GM12878 (cell line): ENCODE results near the gene ADA. TPM values are rescaled to one million over a fixed set of nuclear protein-coding genes. Genes with fewer than 3 reads are reported as not detected.

Experiments used
- ATAC-seq: fragments of 200-7000 bp; cut with Tn5 transposase; 3 replicates; pipeline ENCODE4 v1.9.1; 2020; ENCODE audit warnings: mild to moderate bottlenecking, moderate library complexity
- BruUV-seq: library from RNA; stranded (reverse); fragments of 400-500 nt; replicated peaks from 2 replicates; lab custom pipeline; 2021; lab: Mats Ljungman, UMichigan
- CTCF ChIA-PET: fragments of 300-600 bp; sonication (Branson Sonifier 250); formaldehyde crosslinking; extraction: SDS; loops from one replicate; lab custom pipeline; 2021; ENCODE audit warnings: inconsistent platforms; lab: Yijun Ruan, JAX
- POLR2A ChIA-PET: fragments of 350-600 bp; formaldehyde crosslinking; extraction: SDS; loops from one replicate; lab custom pipeline; 2021; ENCODE audit warnings: inconsistent platforms; lab: Charles Lee
- RAD21 ChIA-PET: fragments of 300-600 bp; sonication (Branson Sonifier 250); formaldehyde crosslinking; loops from one replicate; lab custom pipeline; 2023; ENCODE audit warnings: antibody characterized with exemption; ENCODE audit not compliant: unreplicated experiment; lab: Charles Lee
- SMC1A ChIA-PET: fragments of 300-600 bp; sonication (Branson Sonifier 250); formaldehyde crosslinking; loops from one replicate; lab custom pipeline; 2023; ENCODE audit not compliant: unreplicated experiment, uncharacterized antibody; lab: Charles Lee
- DNase-seq: peaks from one replicate; pipeline ENCODE4 v3.0.0-alpha.2; 2011; ENCODE audit warnings: low read depth, low spot score
- FAIRE-seq: peaks from 3 replicates; lab custom pipeline; 2011; peaks lifted over from hg19 to GRCh38; lab: Jason Lieb, UNC
- H2AFZ ChIP-seq: 2 replicates; pipeline ENCODE4 v1.6.0; 2011; ENCODE audit warnings: low read depth, low read length, control low read depth; ENCODE audit not compliant: control insufficient read depth
- H3K27ac ChIP-seq: 2 replicates; pipeline ENCODE4 v1.5.1; 2011; ENCODE audit warnings: control low read depth; ENCODE audit not compliant: control insufficient read depth, insufficient read depth
- H3K27me3 ChIP-seq, 2 experiments: replicated peaks in 1 of 2; 2 replicates each; pipeline versions ENCODE4 v1.6.0 to v1.6.1; 2011; ENCODE audit warnings: low read length in 1 of 2; ENCODE audit not compliant: control insufficient read depth in 2 of 2, insufficient read depth in 2 of 2
- H3K36me3 ChIP-seq, 2 experiments: 2 replicates each; pipeline ENCODE4 v1.5.1; 2011; ENCODE audit warnings: low read length in 1 of 2; ENCODE audit not compliant: control insufficient read depth in 2 of 2, insufficient read depth in 2 of 2
- H3K4me1 ChIP-seq: 2 replicates; pipeline ENCODE4 v1.6.1; 2011; ENCODE audit warnings: mild to moderate bottlenecking, low read length, moderate library complexity, mixed read lengths; ENCODE audit not compliant: control insufficient read depth, insufficient read depth
- H3K4me2 ChIP-seq: 2 replicates; pipeline ENCODE4 v1.6.0; 2011; ENCODE audit warnings: control low read depth; ENCODE audit not compliant: control insufficient read depth, insufficient read depth
- H3K4me3 ChIP-seq: fragments of 200-600 bp; sonication (generic); 2 replicates; pipeline ENCODE4 v1.5.1; 2016
- H3K79me2 ChIP-seq: 2 replicates; pipeline ENCODE4 v1.6.0; 2011; ENCODE audit warnings: low read length; ENCODE audit not compliant: control insufficient read depth, insufficient read depth
- H3K9ac ChIP-seq: 2 replicates; pipeline ENCODE4 v1.8.0; 2011; ENCODE audit warnings: low read length, control low read depth, mixed read lengths; ENCODE audit not compliant: control insufficient read depth, insufficient read depth
- H3K9me3 ChIP-seq: replicated peaks from 3 replicates; pipeline ENCODE4 v1.5.1; 2011; ENCODE audit warnings: mild to moderate bottlenecking, low read length; ENCODE audit not compliant: control insufficient read depth, insufficient read depth
- H4K20me1 ChIP-seq: 2 replicates; pipeline ENCODE4 v1.6.0; 2011; ENCODE audit not compliant: control insufficient read depth, insufficient read depth
- CHD1 ChIP-seq: IDR thresholded peaks from 2 replicates; pipeline ENCODE4 v1.6.1; 2012; ENCODE audit warnings: low read depth, low read length, improper control_type of control experiment
- CREB1 ChIP-seq: IDR thresholded peaks from 2 replicates; pipeline ENCODE4 v1.6.1; 2012; ENCODE audit warnings: low read depth, mild to moderate bottlenecking, inconsistent platforms
- EGR1 ChIP-seq, 2 experiments: IDR thresholded peaks; 1 replicate in 1 of 2; 2 replicates in 1 of 2; pipeline ENCODE4 v1.6.1; 2011 to 2012; ENCODE audit warnings: low read depth in 2 of 2, low read length in 2 of 2, borderline replicate concordance in 1 of 2, mild to moderate bottlenecking in 1 of 2, moderate library complexity in 1 of 2
- EP300 ChIP-seq, 2 experiments: fragments of 150-350 bp in 1 of 2; IDR thresholded peaks; 2 replicates each; pipeline ENCODE4 v1.6.1; 2011 to 2012; ENCODE audit warnings: low read depth in 2 of 2, low read length in 2 of 2, borderline replicate concordance in 1 of 2, improper control_type of control experiment in 1 of 2, inconsistent platforms in 1 of 2; ENCODE audit not compliant: control insufficient read depth in 1 of 2
- GABPA ChIP-seq: IDR thresholded peaks from 2 replicates; pipeline ENCODE4 v1.6.1; 2014; ENCODE audit warnings: antibody characterized with exemption, low read depth, mild to moderate bottlenecking, inconsistent platforms
- KAT2A ChIP-seq: conservative IDR thresholded peaks from 2 replicates; pipeline ENCODE4 v1.6.1; 2011; ENCODE audit warnings: low read depth, low read length; ENCODE audit not compliant: control insufficient read depth
- MTA3 ChIP-seq: IDR thresholded peaks from 2 replicates; pipeline ENCODE4 v1.6.1; 2012; ENCODE audit warnings: low read length, inconsistent platforms, borderline replicate concordance
- POLR2AphosphoS2 ChIP-seq: IDR thresholded peaks from 2 replicates; pipeline ENCODE4 v1.6.1; 2011; ENCODE audit warnings: low read depth, mild to moderate bottlenecking, low read length, improper control_type of control experiment, moderate library complexity
- RUNX3 ChIP-seq: IDR thresholded peaks from 2 replicates; pipeline ENCODE4 v1.6.1; 2012; ENCODE audit warnings: low read length, inconsistent platforms
- SMARCA5 ChIP-seq: fragments of 450-650 bp; IDR thresholded peaks from 2 replicates; pipeline ENCODE4 v1.6.1; 2017; ENCODE audit warnings: mild to moderate bottlenecking
- SMC3 ChIP-seq: IDR thresholded peaks from 2 replicates; pipeline ENCODE4 v1.6.1; 2011; ENCODE audit warnings: low read length, improper control_type of control experiment, borderline replicate concordance
- SP1 ChIP-seq: IDR thresholded peaks from one replicate; pipeline ENCODE4 v1.6.1; 2011; ENCODE audit warnings: low read depth, low read length
- TCF3 ChIP-seq: IDR thresholded peaks from 2 replicates; pipeline ENCODE4 v1.6.1; 2012; ENCODE audit warnings: low read depth, mild to moderate bottlenecking, low read length, borderline replicate concordance; ENCODE audit not compliant: insufficient read depth
- ZSCAN29 ChIP-seq: fragments of 450-650 bp; IDR thresholded peaks from 2 replicates; pipeline ENCODE4 v1.6.1; 2017; ENCODE audit warnings: mild to moderate bottlenecking, moderate library complexity
- ZZZ3 ChIP-seq: IDR thresholded peaks from 2 replicates; pipeline ENCODE4 v1.6.1; 2011; ENCODE audit warnings: low read depth; ENCODE audit not compliant: control insufficient read depth, insufficient read length
- WGBS: methylation state at CpG from one replicate; pipeline ENCODE4 v1.1.6; 2016; ENCODE audit warnings: low lambda C conversion rate; ENCODE audit not compliant: insufficient replicate concordance, insufficient coverage; ENCODE audit errors: missing lambda C conversion rate; 5-methylcytosine and 5-hydroxymethylcytosine counted together
- in situ Hi-C: fragments of 300-500 bp; cut with MboI; formaldehyde crosslinking; loops from 9 replicates; pipeline ENCODE4 v1.14.3; 2018; ENCODE audit warnings: mixed read lengths
- intact Hi-C: fragments of 100-400 bp; cut with micrococcal nuclease; formaldehyde crosslinking; loops from one replicate; pipeline ENCODE4 v1.14.2; 2022; ENCODE audit not compliant: unreplicated experiment
- polyA plus RNA-seq, 11 experiments: library from polyadenylated mRNA; depleted of rRNA in 4 of 11; unstranded in 6 of 11; stranded (reverse) in 5 of 11; fragments of >200 nt; fragmentation: Nextera tagmentation in 4 of 11; fragmentation: Illumina TruSeq in 1 of 11; extraction: Ambion mirVana in 4 of 11; extraction: Trizol in 1 of 11; gene quantifications; 1 replicate in 1 of 11; 2 replicates in 10 of 11; pipeline versions ENCODE4 v1.2.1 to v1.2.3, GENCODE V29; 2011 to 2016; ENCODE audit warnings: inconsistent platforms in 2 of 11, missing spikeins in 2 of 11, low read depth in 1 of 11
- total RNA-seq, 4 experiments: library from RNA; depleted of rRNA in 3 of 4; stranded (reverse); fragments of >200 nt in 3 of 4; fragmentation: Illumina TruSeq in 1 of 4; extraction: Trizol in 1 of 4; gene quantifications; 2 replicates each; pipeline versions ENCODE4 v1.2.1 to v1.2.3, GENCODE V29; 2013 to 2021
- TF ChIP-seq, protein P1 (sequence below): fragments of 450-650 bp; conservative IDR thresholded peaks from 2 replicates; pipeline ENCODE4 v1.6.1; 2017; ENCODE audit warnings: mild to moderate bottlenecking, moderate library complexity
- TF ChIP-seq, protein P2 (sequence below): fragments of 150-350 bp; IDR thresholded peaks from 2 replicates; pipeline ENCODE4 v1.6.1; 2016; ENCODE audit warnings: low read depth, low read length

ADA gene
- total and polyA plus RNA-seq, 10 of the 15 experiments (the other 5 are each of a cell fraction or from before 2014, with no cell fraction given): 40.9 to 217 (median 90.8) TPM

DNA sequence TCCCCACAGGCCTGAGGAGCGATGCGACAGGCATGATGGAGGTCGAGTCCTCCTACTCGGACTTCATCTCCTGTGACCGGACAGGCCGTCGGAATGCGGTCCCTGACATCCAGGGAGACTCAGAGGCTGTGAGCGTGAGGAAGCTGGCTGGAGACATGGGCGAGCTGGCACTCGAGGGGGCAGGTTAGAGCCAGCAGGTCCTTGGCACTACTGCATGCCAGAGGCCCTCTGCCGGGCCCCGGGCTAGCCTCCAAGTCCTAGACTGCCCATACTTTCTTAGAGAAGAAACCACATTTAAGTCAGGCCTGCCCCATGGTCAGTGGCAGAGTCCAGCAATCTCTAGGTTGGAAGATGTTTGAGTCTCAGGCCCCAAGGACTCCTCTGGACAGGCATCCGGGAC is 37.0 kb downstream of the ADA start:
- Histone ChIP-seq H3K79me2 (no peaks in the 10 kb centered on the region; the same call in 1 of the 2 replicates), H3K4me1 (peaks cover 29% of the 10 kb centered on the region), H3K4me3 (no peak overlapping the region), H4K20me1 (no peaks in the 10 kb centered on the region), H2AFZ (no peak overlapping the region), H3K4me2 (no peak overlapping the region), H3K9ac (no peak overlapping the region), H3K27me3 (no peaks in the 10 kb centered on the region), H3K9me3 (no peaks in the 10 kb centered on the region), H3K27ac (no peak overlapping the region), H3K36me3 (peaks cover 14 to 30% of the 10 kb centered on the region in 2 experiments)
- ATAC-seq: no peak
- in situ Hi-C loops: no loop called here
- no peak for DNase-seq
- ChIA-PET POLR2A (interaction anchor here (1.1 kb wide), 1 partner anchor 67 kb away, joined by 3 read pairs; no protein-coding TSS in a partner anchor), RAD21 (interaction anchor here (0.7 to 1.5 kb wide), 3 partner anchors 28 to 69 kb away, joined by 3 to 7 read pairs (median 3); no protein-coding TSS in a partner anchor), SMC1A (interaction anchor here (0.9 to 1.2 kb wide), 4 partner anchors 25 to 67 kb away, joined by 3 to 5 read pairs (median 4); no protein-coding TSS in a partner anchor), CTCF (interaction anchor here (0.8 to 1.8 kb wide), 5 partner anchors 39 to 226 kb away, joined by 3 to 8 read pairs (median 5); no protein-coding TSS in a partner anchor)
- WGBS: 80% methylated on average over 14 of the region's 14 CpGs
- no TSS peak for BruUV-seq
- no peak for FAIRE-seq
- TF ChIP-seq MTA3 (no peak), EGR1 (IDR thresholded peaks at IDR 0.05; ENCODE audit: borderline replicate concordance in 1 of 2, low read depth in 2 of 2, low read length in 2 of 2) (no peak), EP300 (IDR thresholded peaks at IDR 0.05; ENCODE audit: borderline replicate concordance in 1 of 2, control insufficient read depth in 1 of 2, low read depth in 2 of 2, low read length in 2 of 2) (no peak), SMARCA5 (no peak), ZSCAN29 (no peak), CREB1 (no peak), POLR2AphosphoS2 (no peak), GABPA (no peak), ZZZ3 (no peak), RUNX3 (no peak), TCF3 (no peak), SP1 (no peak), KAT2A (no peak), CHD1 (no peak), SMC3 (no peak)
- TF ChIP-seq, protein P1, sequence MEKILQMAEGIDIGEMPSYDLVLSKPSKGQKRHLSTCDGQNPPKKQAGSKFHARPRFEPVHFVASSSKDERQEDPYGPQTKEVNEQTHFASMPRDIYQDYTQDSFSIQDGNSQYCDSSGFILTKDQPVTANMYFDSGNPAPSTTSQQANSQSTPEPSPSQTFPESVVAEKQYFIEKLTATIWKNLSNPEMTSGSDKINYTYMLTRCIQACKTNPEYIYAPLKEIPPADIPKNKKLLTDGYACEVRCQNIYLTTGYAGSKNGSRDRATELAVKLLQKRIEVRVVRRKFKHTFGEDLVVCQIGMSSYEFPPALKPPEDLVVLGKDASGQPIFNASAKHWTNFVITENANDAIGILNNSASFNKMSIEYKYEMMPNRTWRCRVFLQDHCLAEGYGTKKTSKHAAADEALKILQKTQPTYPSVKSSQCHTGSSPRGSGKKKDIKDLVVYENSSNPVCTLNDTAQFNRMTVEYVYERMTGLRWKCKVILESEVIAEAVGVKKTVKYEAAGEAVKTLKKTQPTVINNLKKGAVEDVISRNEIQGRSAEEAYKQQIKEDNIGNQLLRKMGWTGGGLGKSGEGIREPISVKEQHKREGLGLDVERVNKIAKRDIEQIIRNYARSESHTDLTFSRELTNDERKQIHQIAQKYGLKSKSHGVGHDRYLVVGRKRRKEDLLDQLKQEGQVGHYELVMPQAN: no peak
- TF ChIP-seq, protein P2, sequence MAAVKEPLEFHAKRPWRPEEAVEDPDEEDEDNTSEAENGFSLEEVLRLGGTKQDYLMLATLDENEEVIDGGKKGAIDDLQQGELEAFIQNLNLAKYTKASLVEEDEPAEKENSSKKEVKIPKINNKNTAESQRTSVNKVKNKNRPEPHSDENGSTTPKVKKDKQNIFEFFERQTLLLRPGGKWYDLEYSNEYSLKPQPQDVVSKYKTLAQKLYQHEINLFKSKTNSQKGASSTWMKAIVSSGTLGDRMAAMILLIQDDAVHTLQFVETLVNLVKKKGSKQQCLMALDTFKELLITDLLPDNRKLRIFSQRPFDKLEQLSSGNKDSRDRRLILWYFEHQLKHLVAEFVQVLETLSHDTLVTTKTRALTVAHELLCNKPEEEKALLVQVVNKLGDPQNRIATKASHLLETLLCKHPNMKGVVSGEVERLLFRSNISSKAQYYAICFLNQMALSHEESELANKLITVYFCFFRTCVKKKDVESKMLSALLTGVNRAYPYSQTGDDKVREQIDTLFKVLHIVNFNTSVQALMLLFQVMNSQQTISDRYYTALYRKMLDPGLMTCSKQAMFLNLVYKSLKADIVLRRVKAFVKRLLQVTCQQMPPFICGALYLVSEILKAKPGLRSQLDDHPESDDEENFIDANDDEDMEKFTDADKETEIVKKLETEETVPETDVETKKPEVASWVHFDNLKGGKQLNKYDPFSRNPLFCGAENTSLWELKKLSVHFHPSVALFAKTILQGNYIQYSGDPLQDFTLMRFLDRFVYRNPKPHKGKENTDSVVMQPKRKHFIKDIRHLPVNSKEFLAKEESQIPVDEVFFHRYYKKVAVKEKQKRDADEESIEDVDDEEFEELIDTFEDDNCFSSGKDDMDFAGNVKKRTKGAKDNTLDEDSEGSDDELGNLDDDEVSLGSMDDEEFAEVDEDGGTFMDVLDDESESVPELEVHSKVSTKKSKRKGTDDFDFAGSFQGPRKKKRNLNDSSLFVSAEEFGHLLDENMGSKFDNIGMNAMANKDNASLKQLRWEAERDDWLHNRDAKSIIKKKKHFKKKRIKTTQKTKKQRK: no peak
- intact Hi-C loops: loop anchor here (5.0 kb wide), 1 partner anchor 137 kb away; the partner anchor contains the start of gene TTPAL
